Central memory CD8-positive, alpha-beta T cell (primary cell): ENCODE data around the gene RESP18.
"Not testable (repeated sequence)": the region's sequence is repeated elsewhere in the genome, so short reads cannot be mapped to it uniquely, and the experiment has no call there.

Experiments
- ATAC-seq: fragments of 150-1000 bp; cut with Tn5 transposase; replicated peaks from 2 replicates; pipeline ENCODE4 v1.10.0; 2022; ENCODE audit warnings: mild to moderate bottlenecking, moderate FRiP score, moderate number of reproducible peaks; ENCODE audit not compliant: poor library complexity, severe bottlenecking; ENCODE audit errors: extremely low read depth
- DNase-seq, 2 donors: peaks; one replicate each; pipeline ENCODE4 v3.0.0; 2021; ENCODE audit warnings: low spot score in 2 of 2
- H3K27ac Mint-ChIP-seq: one replicate; pipeline ENCODE4 v1.8.0; 2022; ENCODE audit warnings: low read depth, mild to moderate bottlenecking, moderate library complexity, mixed read lengths
- H3K27me3 Mint-ChIP-seq: one replicate; pipeline ENCODE4 v1.8.0; 2022; ENCODE audit warnings: mixed read lengths
- H3K36me3 Mint-ChIP-seq: one replicate; pipeline ENCODE4 v1.8.0; 2022; ENCODE audit warnings: mild to moderate bottlenecking, moderate library complexity, mixed read lengths; ENCODE audit not compliant: insufficient read depth
- H3K4me1 Mint-ChIP-seq: one replicate; pipeline ENCODE4 v1.8.0; 2022; ENCODE audit warnings: mixed read lengths
- H3K4me3 Mint-ChIP-seq: one replicate; pipeline ENCODE4 v1.8.0; 2022; ENCODE audit warnings: mild to moderate bottlenecking, moderate library complexity, mixed read lengths
- H3K9me3 Mint-ChIP-seq: one replicate; pipeline ENCODE4 v1.8.0; 2022; ENCODE audit warnings: mixed read lengths

The RESP18 gene

DNA sequence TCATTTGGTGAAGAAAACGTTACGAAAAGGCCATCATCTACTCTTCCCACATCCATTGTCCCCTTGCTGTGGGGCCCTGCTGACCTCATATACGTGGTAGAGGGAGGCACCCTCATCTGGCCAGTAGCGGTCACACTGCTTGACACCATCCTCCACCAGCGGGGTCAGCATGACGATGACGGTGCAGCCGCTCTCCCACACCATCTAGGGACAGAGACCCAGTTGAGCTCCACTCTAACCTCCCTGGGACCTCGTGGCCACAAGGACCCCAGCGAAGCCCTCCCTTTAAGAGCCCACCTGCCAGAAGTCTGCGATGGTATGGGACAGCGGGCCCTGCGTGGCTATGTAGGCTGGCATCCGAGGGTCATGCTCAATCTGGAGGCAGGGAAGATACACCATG, 36.4 kb downstream of the RESP18 start:
- peak overlapping the region; percentile 45 for H3K4me3 Mint-ChIP-seq
- ATAC-seq (no peak), DNase-seq (no peak)
- H3K27me3 Mint-ChIP-seq = peaks cover 14% of the 10 kb centered on the region
- H3K27ac Mint-ChIP-seq = peak overlapping the region; percentile 83
- H3K4me1 Mint-ChIP-seq = peaks cover 19% of the 10 kb centered on the region
- no peaks in the 10 kb centered on the region for H3K9me3 Mint-ChIP-seq
- peaks cover 6% of the 10 kb centered on the region for H3K36me3 Mint-ChIP-seq

DNA sequence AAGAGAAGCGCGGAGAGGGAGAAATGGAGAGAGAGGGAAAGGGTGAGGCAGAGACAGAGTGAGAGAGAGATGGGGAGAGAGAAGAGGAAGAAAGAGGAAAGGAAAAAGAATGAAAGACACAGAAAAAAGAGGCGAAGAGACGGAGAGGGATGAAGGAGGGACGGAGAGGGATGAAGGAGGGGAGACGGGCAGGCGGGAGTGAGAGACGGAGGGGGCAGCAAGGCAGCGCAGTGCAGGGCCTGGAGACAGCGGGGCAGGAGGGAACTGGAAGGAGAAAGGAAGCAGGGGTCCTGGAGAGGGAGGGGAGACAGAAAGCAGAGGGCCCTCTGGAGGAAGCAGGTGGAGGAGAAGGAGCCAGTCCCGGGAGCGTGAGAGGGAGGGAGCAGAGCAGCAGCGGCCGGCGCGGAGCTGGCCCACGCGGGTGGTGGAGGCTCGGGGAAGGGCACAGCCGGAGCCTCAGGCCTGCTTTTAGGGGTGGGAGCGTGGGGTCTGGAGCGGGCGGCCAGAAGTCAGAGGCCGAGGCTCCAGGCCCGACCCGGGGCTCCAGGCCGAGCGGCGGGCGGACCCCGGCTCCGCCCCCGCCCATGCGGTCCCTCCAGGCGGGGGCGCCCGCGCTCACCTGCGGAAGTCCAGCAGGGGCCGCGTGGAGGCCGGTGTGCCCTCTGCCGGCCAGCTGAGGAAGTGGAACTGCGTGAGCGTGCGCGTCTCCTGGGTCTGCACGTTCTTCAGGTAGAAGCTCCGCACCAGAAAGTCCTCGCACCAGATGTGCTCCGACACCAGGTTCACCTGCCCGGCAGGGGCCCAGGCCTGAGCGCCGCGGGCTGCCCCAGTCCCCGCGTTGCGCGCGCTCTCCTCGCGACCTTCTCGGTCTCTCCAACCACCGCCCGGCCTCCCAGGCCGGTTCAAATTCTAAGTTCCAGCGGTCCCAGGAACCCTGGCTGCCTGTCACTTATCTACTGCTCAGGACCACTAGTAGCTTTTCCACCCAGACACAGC, 37.9 kb downstream of the RESP18 start:
- peaks cover 6% of the 10 kb centered on the region for H3K36me3 Mint-ChIP-seq
- H3K27ac Mint-ChIP-seq = peak overlapping the region; percentile 83
- peak overlapping the region; percentile 69 for H3K4me3 Mint-ChIP-seq
- no peaks in the 10 kb centered on the region for H3K27me3 Mint-ChIP-seq
- peaks cover 19% of the 10 kb centered on the region for H3K4me1 Mint-ChIP-seq
- DNase-seq (peak; percentile 83 to 87), ATAC-seq (peak; percentile 90)
- no peaks in the 10 kb centered on the region for H3K9me3 Mint-ChIP-seq

DNA sequence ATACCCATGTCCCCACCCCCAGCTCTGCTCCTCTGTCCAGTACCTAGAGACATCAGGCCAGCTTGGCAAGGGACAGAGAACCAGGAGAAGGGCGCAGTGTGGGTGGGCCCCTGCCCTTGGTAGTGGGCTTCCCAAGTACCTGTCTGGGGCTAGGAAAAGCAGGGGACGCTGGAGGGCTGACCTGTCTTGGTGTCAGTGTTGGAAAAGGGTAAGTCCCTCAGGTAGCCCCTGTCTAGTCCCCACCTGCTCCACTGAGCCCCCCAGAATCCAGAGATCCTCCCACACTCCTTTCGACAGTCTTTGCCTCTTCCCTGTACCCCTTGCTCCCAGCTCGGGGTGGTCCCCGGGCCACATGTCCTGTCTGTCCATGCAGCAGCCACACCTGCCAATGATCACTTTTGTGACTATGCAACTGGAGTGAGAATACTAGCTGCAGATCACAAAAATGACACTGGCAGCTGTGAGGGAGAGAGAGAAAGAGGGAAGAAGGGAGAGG, 38.8 kb downstream of the RESP18 start:
- peak overlapping the region; percentile 83 for H3K27ac Mint-ChIP-seq
- ATAC-seq (no peak), DNase-seq (no peak)
- H3K27me3 Mint-ChIP-seq = no peaks in the 10 kb centered on the region
- peaks cover 19% of the 10 kb centered on the region for H3K4me1 Mint-ChIP-seq
- peak overlapping the region; percentile 69 for H3K4me3 Mint-ChIP-seq
- peaks cover 6% of the 10 kb centered on the region for H3K36me3 Mint-ChIP-seq
- H3K9me3 Mint-ChIP-seq = no peaks in the 10 kb centered on the region

DNA sequence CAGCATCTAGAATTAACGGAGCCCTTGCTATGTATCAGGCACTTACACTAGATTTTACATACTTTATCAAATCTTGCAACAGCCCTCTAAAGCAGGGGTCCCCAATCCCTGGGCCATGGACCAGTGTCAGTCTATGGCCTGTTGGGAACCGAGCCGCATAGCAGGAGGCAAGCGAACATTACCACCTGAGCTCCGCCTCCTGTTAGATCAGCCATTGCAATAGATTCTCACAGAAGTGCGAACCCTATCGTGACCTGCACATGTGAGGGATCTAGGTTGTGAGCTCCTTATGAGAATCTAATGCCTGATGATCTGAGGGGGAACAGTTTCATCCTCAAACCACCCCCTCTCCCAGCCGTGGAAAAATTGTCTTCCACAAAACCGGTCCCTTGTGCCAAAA, 39.9 kb downstream of the RESP18 start:
- Mint-ChIP-seq H3K4me3 (no peak overlapping the region), H3K4me1 (peaks cover 19% of the 10 kb centered on the region), H3K9me3 (no peaks in the 10 kb centered on the region), H3K27ac (no peak overlapping the region), H3K36me3 (peaks cover 3% of the 10 kb centered on the region), H3K27me3 (no peaks in the 10 kb centered on the region)
- no peak for ATAC-seq
- no peak for DNase-seq

DNA sequence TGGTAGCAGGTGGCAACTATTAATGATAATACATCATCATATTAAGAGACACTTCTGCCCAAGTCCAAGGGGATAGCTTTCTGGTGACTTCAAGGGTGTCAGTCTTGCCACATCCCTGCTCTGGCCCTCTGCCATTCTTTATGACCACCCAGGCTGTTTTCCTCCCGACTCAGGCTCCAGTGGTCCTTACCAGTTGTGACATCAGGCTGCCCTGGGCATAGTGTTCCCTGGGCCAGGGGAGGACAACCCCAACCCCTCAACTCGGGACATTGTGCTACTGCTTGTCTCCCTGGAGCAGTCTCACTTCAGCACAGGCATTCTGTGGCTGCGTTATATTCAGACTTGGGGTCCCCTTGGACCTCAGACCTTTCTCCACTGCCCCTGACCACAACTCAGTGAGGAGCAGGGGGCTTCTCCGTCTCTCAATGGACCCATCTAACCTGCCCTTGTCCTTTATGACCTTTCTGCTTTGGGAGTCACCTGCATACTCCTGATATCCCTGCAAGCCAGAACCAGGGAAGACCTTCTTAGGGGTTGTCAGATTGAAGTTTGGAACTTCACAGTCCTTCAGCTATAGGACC, 40.5 kb downstream of the RESP18 start:
- DNase-seq (no peak), ATAC-seq (no peak)
- no peaks in the 10 kb centered on the region for H3K9me3 Mint-ChIP-seq
- H3K27me3 Mint-ChIP-seq = no peaks in the 10 kb centered on the region
- H3K36me3 Mint-ChIP-seq = peaks cover 4% of the 10 kb centered on the region
- no peak overlapping the region for H3K27ac Mint-ChIP-seq
- peaks cover 19% of the 10 kb centered on the region for H3K4me1 Mint-ChIP-seq
- no peak overlapping the region for H3K4me3 Mint-ChIP-seq

DNA sequence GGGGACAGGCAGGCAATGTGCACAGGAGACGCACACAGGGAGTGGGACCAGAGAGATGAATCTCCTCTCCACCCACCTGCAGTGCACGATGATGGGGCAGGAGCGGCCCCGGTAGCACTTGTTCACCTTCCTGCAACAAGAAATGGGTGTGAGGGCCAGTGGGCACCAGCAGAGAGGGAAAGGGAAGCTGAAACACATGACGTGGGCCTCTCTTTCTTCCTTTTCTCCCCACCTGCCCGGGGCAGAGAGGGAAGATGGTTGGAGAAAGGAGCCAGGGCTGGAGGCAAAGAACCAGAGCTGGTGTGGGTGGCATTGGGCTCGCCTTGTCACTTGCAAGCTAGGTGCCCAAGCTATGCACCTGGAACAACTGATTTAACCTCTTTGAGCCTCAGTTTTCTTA, 41.1 kb downstream of the RESP18 start:
- Mint-ChIP-seq H3K27ac (peak overlapping the region; percentile 32), H3K27me3 (no peaks in the 10 kb centered on the region), H3K4me1 (peaks cover 19% of the 10 kb centered on the region), H3K9me3 (no peaks in the 10 kb centered on the region), H3K4me3 (no peak overlapping the region), H3K36me3 (peaks cover 5% of the 10 kb centered on the region)
- ATAC-seq = no peak
- DNase-seq = no peak

DNA sequence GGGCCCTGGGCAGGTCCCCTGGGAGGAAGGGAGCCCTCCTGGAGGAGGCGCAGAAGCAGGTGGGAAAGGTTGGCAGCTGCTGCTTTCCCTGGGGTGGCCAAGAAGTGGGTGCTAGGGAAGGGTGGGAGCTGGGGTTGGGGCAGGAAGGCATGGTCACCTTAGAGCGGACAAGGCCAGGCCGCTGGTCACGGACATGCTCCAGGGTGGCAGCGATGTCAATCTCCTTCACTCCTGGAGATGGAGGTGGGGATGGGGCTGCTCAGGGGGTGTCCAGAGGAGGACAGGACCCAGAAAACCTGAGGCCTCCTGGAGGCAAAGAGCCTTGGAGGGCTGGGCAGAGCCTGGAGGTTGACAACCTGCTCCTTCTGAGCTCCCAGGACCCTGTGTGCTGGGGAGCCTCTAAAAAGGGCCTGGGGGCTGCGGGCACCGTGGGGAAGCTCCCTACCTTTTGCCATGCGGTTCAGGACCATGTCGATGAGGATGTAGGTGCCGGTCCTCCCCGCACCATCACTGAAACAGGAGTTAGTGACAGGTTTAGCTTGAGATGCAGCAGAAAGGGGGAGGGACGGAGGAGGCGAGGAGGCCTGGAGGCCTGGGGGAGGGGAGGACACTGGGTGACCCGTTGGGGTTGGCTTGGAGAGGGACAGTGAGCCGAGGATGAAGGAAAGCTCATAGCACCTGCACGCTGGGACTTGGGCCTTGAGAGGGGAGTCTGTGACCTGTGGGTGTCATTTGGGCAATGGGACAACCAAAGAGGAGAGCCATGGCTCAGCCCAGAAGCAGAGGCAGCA, 42.0 kb downstream of the RESP18 start:
- Mint-ChIP-seq H3K27ac (peak overlapping the region; percentile 46), H3K4me1 (peaks cover 15% of the 10 kb centered on the region), H3K4me3 (no peak overlapping the region), H3K9me3 (no peaks in the 10 kb centered on the region), H3K27me3 (no peaks in the 10 kb centered on the region), H3K36me3 (peaks cover 8% of the 10 kb centered on the region)
- ATAC-seq (no peak), DNase-seq (no peak)

DNA sequence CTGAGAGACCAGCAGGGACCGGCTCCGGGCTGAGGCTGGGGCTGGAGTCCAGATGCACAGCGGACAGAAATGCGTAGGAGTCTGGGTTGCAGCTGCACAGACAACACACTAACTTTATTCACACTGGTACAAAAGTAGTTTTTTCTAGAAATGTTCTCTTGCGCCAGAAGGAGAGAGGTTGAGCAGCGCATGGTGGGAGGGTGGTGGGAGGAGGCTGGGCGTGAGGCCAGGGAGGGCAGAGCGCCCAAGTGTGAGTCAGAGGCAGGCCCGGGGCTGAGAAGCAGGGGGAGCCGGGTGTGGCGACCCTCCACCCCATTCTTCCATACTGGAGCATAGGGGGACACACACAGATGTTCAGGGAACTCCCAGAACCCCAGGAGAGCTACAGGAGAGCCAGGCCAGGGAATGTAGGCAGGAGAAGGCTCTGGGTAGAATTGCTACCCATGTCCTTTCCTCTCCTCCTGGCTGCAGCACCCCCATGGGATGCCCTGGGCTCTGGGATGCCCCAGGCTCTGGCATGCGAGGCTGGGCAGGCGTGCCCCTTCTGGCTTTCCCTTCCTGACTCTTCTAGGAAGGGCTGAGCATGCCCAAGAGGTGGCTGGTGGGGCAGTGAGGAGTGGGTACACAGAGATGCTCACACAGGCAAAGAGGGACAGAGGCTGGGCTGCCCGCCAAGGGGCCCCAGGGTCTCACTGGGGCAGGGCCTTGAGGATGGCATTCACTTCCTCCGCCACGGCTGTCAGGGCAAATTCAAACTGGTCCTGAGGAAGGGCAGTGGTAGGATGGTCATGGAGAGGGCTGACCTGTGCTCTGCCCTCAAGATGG, 42.8 kb downstream of the RESP18 start:
- H3K27ac Mint-ChIP-seq = peak overlapping the region; percentile 46

DNA sequence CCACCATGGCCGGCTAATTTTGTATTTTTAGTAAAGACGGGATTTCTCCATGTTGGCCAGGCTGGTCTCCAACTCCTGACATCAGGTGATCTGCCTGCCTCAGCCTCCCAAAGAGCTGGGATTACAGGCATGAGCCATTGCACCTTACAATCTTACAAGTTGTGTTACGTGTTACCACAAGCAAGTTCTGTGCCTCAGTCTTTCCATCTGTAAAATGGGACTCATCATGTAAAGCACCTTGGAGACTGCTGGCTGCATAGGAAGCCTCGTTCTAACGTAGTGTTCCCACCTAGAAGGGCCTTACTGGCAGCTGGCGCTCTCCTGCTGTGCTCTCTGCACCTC, 43.4 kb downstream of the RESP18 start:
- H3K36me3 Mint-ChIP-seq = peaks cover 7% of the 10 kb centered on the region
- ATAC-seq (no peak), DNase-seq (no peak)
- no peak overlapping the region for H3K4me3 Mint-ChIP-seq
- H3K9me3 Mint-ChIP-seq = no peaks in the 10 kb centered on the region
- peaks cover 11% of the 10 kb centered on the region for H3K4me1 Mint-ChIP-seq
- H3K27me3 Mint-ChIP-seq = no peaks in the 10 kb centered on the region
- no peak overlapping the region for H3K27ac Mint-ChIP-seq

More for the DNA sequence above, 42.8 kb downstream of the RESP18 start:
- H3K27me3 Mint-ChIP-seq = no peaks in the 10 kb centered on the region
- H3K9me3 Mint-ChIP-seq = no peaks in the 10 kb centered on the region
- DNase-seq (no peak), ATAC-seq (no peak)
- peaks cover 15% of the 10 kb centered on the region for H3K4me1 Mint-ChIP-seq
- no peak overlapping the region for H3K4me3 Mint-ChIP-seq
- peaks cover 7% of the 10 kb centered on the region for H3K36me3 Mint-ChIP-seq

DNA sequence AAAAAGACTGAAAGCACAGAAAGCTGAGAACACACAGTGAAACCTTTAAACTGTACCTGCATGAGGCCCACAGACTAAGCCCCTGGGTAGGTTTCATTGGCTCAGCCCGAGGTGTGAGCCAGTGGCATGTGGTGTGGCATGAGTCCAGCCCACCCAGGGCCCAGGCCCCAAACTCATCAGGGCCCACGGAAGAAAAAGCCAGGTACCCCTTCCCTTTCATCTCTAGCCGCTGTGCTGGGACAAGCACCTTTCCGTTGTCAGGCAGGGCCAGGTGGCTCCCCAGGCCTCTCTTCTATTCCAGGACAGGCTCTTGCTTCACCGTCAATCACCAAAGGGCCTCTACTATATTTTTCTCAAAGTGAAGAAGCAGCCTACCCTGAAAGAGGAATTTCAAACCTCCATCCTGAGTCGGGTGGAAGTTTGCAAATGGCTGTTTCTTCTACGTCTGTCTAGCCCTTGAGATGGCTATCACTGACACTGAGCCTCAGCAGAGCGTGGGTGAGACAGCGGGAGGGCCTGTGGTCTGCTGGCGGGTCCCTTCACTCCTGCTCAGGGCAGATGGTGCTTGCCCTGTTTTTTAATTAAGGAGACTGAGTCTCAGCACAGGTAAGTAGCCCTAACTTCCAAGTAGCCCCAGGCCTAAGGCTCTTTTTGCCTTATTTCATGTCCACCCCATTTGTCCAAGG, 44.8 kb downstream of the RESP18 start:
- Mint-ChIP-seq H3K27ac (peak overlapping the region; percentile 83), H3K4me3 (no peak overlapping the region), H3K9me3 (no peaks in the 10 kb centered on the region), H3K36me3 (peaks cover 17% of the 10 kb centered on the region), H3K4me1 (peaks cover 12% of the 10 kb centered on the region), H3K27me3 (no peaks in the 10 kb centered on the region)
- ATAC-seq (no peak), DNase-seq (no peak)

DNA sequence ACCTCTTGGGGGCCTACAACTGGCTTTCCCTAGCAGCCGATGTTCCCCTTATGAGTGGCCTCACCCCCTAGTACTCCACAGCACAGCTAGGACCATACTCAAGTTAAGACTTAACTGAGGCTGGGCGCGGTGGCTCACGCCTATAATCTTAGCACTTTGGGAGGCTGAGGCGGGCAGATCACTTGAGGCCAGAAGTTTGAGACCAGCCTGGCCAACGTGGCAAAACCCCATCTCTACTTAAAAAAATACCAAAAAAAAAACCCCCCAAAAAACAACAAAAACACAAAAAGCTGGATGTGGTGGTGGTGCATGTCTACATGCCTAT, 45.5 kb downstream of the RESP18 start:
- H3K27me3 Mint-ChIP-seq, H3K9me3 Mint-ChIP-seq, H3K4me3 Mint-ChIP-seq, H3K27ac Mint-ChIP-seq, ATAC-seq, DNase-seq: not testable (repeated sequence)
- Mint-ChIP-seq H3K4me1 (peaks cover 13% of the 10 kb centered on the region), H3K36me3 (peaks cover 20% of the 10 kb centered on the region)
